Colonic mucosa (tissue), 4 donors: Measurements from ENCODE around the gene MITD1. TPM values are rescaled to one million over a fixed set of nuclear protein-coding genes. Genes with fewer than 3 reads are reported as not detected.
A peak's percentile ranks its signal among the peaks of the same experiment; 100 is the strongest.

Experiments used
- DNase-seq: peaks from one replicate; pipeline ENCODE4 v3.0.0-alpha.2; 2020
- H3K27ac ChIP-seq: fragments of 200-600 bp; one replicate; pipeline ENCODE4 v1.8.0; 2021
- H3K27me3 ChIP-seq: fragments of 200-600 bp; one replicate; pipeline ENCODE4 v1.8.0; 2021
- H3K36me3 ChIP-seq: fragments of 200-600 bp; one replicate; pipeline ENCODE4 v1.8.0; 2021
- H3K4me1 ChIP-seq: fragments of 200-600 bp; one replicate; pipeline ENCODE4 v1.8.0; 2021; ENCODE audit warnings: mild to moderate bottlenecking
- H3K4me3 ChIP-seq: fragments of 200-600 bp; one replicate; pipeline ENCODE4 v1.8.0; 2021
- H3K9ac ChIP-seq, 2 donors: one replicate each; pipeline ENCODE4 v1.7.0; 2013; ENCODE audit warnings: control low read depth in 2 of 2, low read depth in 2 of 2, low read length in 2 of 2
- H3K9me3 ChIP-seq: fragments of 200-600 bp; one replicate; pipeline ENCODE4 v1.8.0; 2021
- CTCF ChIP-seq: fragments of 200-600 bp; IDR thresholded peaks from one replicate; pipeline ENCODE4 v1.8.0; 2022; ENCODE audit warnings: antibody characterized with exemption, mild to moderate bottlenecking
- intact Hi-C: fragments of 100-400 bp; cut with DNase I; formaldehyde crosslinking; loops from one replicate; pipeline ENCODE4 v1.14.1; 2022
- total RNA-seq, 2 donors: library from RNA; stranded (reverse); fragmentation: NEBNext Ultra II Directional in 1 of 2; extraction: Animal tissue kit (Norgen Biotek cat#: 25700) in 1 of 2; gene quantifications; one replicate each; pipeline ENCODE4 v1.2.1, GENCODE V29; 2021
- donor health status: healthy.
- donor health status: DM: no; HTN: no; CAD: no.
- donor health status: DM: no; HTN: no; CAD: no.

The MITD1 gene
- total RNA-seq, 2 donors from 2014 or later: 24.6 to 25.3 TPM

- Histone ChIP-seq H3K9me3 (no peaks in the 10 kb centered on the region), H3K4me1 (peaks cover 7% of the 10 kb centered on the region), H3K4me3 (no peak overlapping the region), H3K9ac (no peak overlapping the region), H3K27me3 (no peaks in the 10 kb centered on the region), H3K36me3 (peaks cover 3% of the 10 kb centered on the region), H3K27ac (no peak overlapping the region)
- no peak for TF ChIP-seq CTCF
- no peak for DNase-seq
- intact Hi-C loops: loop anchor here (10.0 kb wide), 1 partner anchor 150 kb away; the partner anchor contains the start of genes EIF5B and TXNDC9
Observed at GRCh38 chr2:99184811-99185210, 4.0 kb upstream of the MITD1 start.

GRCh38 chr2:99183025-99183424, 2.2 kb upstream of the MITD1 start:
- Histone ChIP-seq H3K27ac (no peak overlapping the region), H3K4me1 (peaks cover 7% of the 10 kb centered on the region), H3K27me3 (no peaks in the 10 kb centered on the region), H3K4me3 (no peak overlapping the region), H3K9me3 (no peaks in the 10 kb centered on the region), H3K36me3 (no peaks in the 10 kb centered on the region), H3K9ac (no peak overlapping the region)
- intact Hi-C loops: loop anchor here (10.0 kb wide), 1 partner anchor 152 kb away; the partner anchor contains the start of genes EIF5B and TXNDC9
- no peak for DNase-seq
- no peak for TF ChIP-seq CTCF

- Histone ChIP-seq H3K9ac (peak overlapping the region; percentile 70 to 96), H3K4me3 (peak overlapping the region; percentile 81), H3K4me1 (peaks cover 7% of the 10 kb centered on the region), H3K27ac (no peak overlapping the region), H3K27me3 (no peaks in the 10 kb centered on the region), H3K36me3 (no peaks in the 10 kb centered on the region), H3K9me3 (no peaks in the 10 kb centered on the region)
- no peak for TF ChIP-seq CTCF
- intact Hi-C loops: loop anchor here (10.0 kb wide), 1 partner anchor 153 kb away; the partner anchor contains the start of genes EIF5B and TXNDC9
- DNase-seq: no peak
Observed at GRCh38 chr2:99181624-99182000, 754 bp upstream of the MITD1 start.

GRCh38 chr2:99171377-99172140, 9.3 kb downstream of the MITD1 start:
- no peaks in the 10 kb centered on the region for H3K9me3 ChIP-seq
- no peak overlapping the region for H3K27ac ChIP-seq
- no peaks in the 10 kb centered on the region for H3K27me3 ChIP-seq
- H3K36me3 ChIP-seq: peaks cover 12% of the 10 kb centered on the region
- no peak for TF ChIP-seq CTCF
- H3K4me3 ChIP-seq: no peak overlapping the region
- no peaks in the 10 kb centered on the region for H3K4me1 ChIP-seq
- DNase-seq: no peak
- intact Hi-C loops: no loop called here
- H3K9ac ChIP-seq: no peak overlapping the region

- H3K9me3 ChIP-seq: no peaks in the 10 kb centered on the region
- H3K27ac ChIP-seq: no peak overlapping the region
- no peak overlapping the region for H3K9ac ChIP-seq
- intact Hi-C loops: no loop called here
- no peaks in the 10 kb centered on the region for H3K4me1 ChIP-seq
- H3K4me3 ChIP-seq: no peak overlapping the region
- H3K36me3 ChIP-seq: peaks cover 12% of the 10 kb centered on the region
- H3K27me3 ChIP-seq: no peaks in the 10 kb centered on the region
- no peak for DNase-seq
- TF ChIP-seq CTCF: no peak
Observed at GRCh38 chr2:99169534-99169933, 11.3 kb downstream of the MITD1 start.
